ENCODE results near the gene SLC38A8.

GRCh38 chr16:83960521-83961249, 81.9 kb downstream of the SLC38A8 start:
- TF ChIP-seq CTCF (IDR thresholded peaks at IDR 0.05) (no peak), EP300 (IDR thresholded peaks at IDR 0.05) (no peak)
